Stomach (tissue), 9 donors: ENCODE results near the gene CACNA2D3. TPM values are rescaled to one million over a fixed set of nuclear protein-coding genes. Genes with fewer than 3 reads are reported as not detected.

Experiments used
- DNase-seq, 2 donors: peaks; one replicate each; pipeline versions ENCODE4 v3.0.0 to v3.0.0-alpha.2; 2013 to 2019
- H3K27ac ChIP-seq, 5 donors: fragments of 200-600 bp in 4 of 5; sonication (generic) in 4 of 5; one replicate each; pipeline ENCODE4 v1.5.1; 2013 to 2019; ENCODE audit warnings: mild to moderate bottlenecking in 1 of 5, moderate library complexity in 1 of 5
- H3K27me3 ChIP-seq, 3 donors: fragments of 200-600 bp; sonication (generic); one replicate each; pipeline ENCODE4 v1.5.1; 2017 to 2019; ENCODE audit warnings: mixed run types in 1 of 3
- H3K36me3 ChIP-seq, 4 donors: fragments of 200-600 bp; sonication (generic); 1 replicate in 3 of 4; 2 replicates in 1 of 4; pipeline ENCODE4 v1.5.1; 2016 to 2019
- H3K4me1 ChIP-seq, 4 donors: fragments of 200-600 bp; sonication (generic); one replicate each; pipeline ENCODE4 v1.5.1; 2016 to 2019
- H3K4me3 ChIP-seq, 4 donors: fragments of 200-600 bp; sonication (generic) in 3 of 4; one replicate each; pipeline ENCODE4 v1.5.1; 2016 to 2019; ENCODE audit warnings: mild to moderate bottlenecking in 1 of 4
- H3K9me3 ChIP-seq, 4 donors: fragments of 200-600 bp; sonication (generic); one replicate each; pipeline ENCODE4 v1.5.1; 2016 to 2019
- CTCF ChIP-seq, 7 experiments: fragments of 450-650 bp in 4 of 7; fragments of 200-600 bp in 3 of 7; sonication (generic) in 3 of 7; IDR thresholded peaks; one replicate each; pipeline ENCODE4 v1.5.1; 2016 to 2019; ENCODE audit warnings: antibody characterized with exemption in 7 of 7, control low read depth in 2 of 7, mild to moderate bottlenecking in 1 of 7
- EP300 ChIP-seq: sonication (generic); formaldehyde crosslinking; IDR thresholded peaks from one replicate; pipeline ENCODE4 v1.6.1; 2017; ENCODE audit warnings: antibody characterized with exemption
- POLR2A ChIP-seq, 4 donors: fragments of 450-650 bp; IDR thresholded peaks; one replicate each; pipeline ENCODE4 v1.6.1; 2016; ENCODE audit warnings: antibody characterized with exemption in 4 of 4, control low read depth in 2 of 4, mild to moderate bottlenecking in 1 of 4, moderate library complexity in 1 of 4
- POLR2AphosphoS5 ChIP-seq, 3 donors: sonication (generic); formaldehyde crosslinking; IDR thresholded peaks; one replicate each; pipeline ENCODE4 v1.6.1; 2016; ENCODE audit warnings: antibody characterized with exemption in 3 of 3
- WGBS, 5 donors: extraction: QIAGEN DNeasy Blood & Tissue Kit in 3 of 5; methylation state at CpG; one replicate each; pipeline versions ENCODE4 v1.1.5 to v1.1.7; 2013 to 2018; 5-methylcytosine and 5-hydroxymethylcytosine counted together
- intact Hi-C: fragments of 100-400 bp; cut with DNase I; formaldehyde crosslinking; loops from one replicate; pipeline ENCODE4 v1.15.1; 2023; ENCODE audit warnings: low total_unique reads
- polyA plus RNA-seq, 3 donors: library from polyadenylated mRNA; stranded (reverse); fragments of 200-250 nt; gene quantifications; one replicate each; pipeline ENCODE4 v1.2.3, GENCODE V29; 2013
- total RNA-seq, 5 donors: library from RNA; depleted of rRNA; stranded (reverse); fragments of >200 nt; gene quantifications; one replicate each; pipeline versions ENCODE4 v1.1.0 to v1.2.3, GENCODE V29; 2014 to 2016
- donor health status: healthy with polysubstance abuse.
- donor health status: Bipolar disorder and iron deficiency.
- donor health status: healthy.

CACNA2D3 gene
- total and polyA plus RNA-seq, 8 donors: 0.56 to 54.0 (median 2.9) TPM; not detected in 1

- 81 to 89% (median 87%) methylated on average over 6 of the region's 6 CpGs for WGBS, 5 donors
- Histone ChIP-seq H3K36me3 (no peaks in the 10 kb centered on the region), H3K4me3 (no peak overlapping the region), H3K27me3 (no peaks in the 10 kb centered on the region), H3K27ac (no peak overlapping the region), H3K4me1 (peaks cover 0 to 9% (median 2%) of the 10 kb centered on the region in 4 donors), H3K9me3 (peaks cover 0 to 7% (median 2%) of the 10 kb centered on the region in 4 donors)
- intact Hi-C loops: no loop called here
- no peak for TF ChIP-seq CTCF (IDR thresholded peaks at IDR 0.05)
- no peak for TF ChIP-seq POLR2A (IDR thresholded peaks at IDR 0.05)
- TF ChIP-seq EP300: no peak
- no peak for TF ChIP-seq POLR2AphosphoS5 (IDR thresholded peaks at IDR 0.05)
- no peak for DNase-seq
Observed at GRCh38 chr3:54531741-54532140, 409.4 kb downstream of the CACNA2D3 start.

- intact Hi-C loops: no loop called here
- 49 to 63% (median 63%) methylated on average over 4 of the region's 4 CpGs for WGBS, 5 donors
- Histone ChIP-seq H3K4me1 (no peaks in the 10 kb centered on the region), H3K27me3 (no peaks in the 10 kb centered on the region), H3K27ac (no peak overlapping the region), H3K4me3 (no peak overlapping the region), H3K36me3 (no peaks in the 10 kb centered on the region), H3K9me3 (no peaks in the 10 kb centered on the region)
- DNase-seq: no peak
- TF ChIP-seq POLR2A (IDR thresholded peaks at IDR 0.05) (no peak), CTCF (IDR thresholded peaks at IDR 0.05) (no peak), POLR2AphosphoS5 (IDR thresholded peaks at IDR 0.05) (no peak), EP300 (no peak)
Observed at GRCh38 chr3:54533856-54534255, 411.5 kb downstream of the CACNA2D3 start.

- intact Hi-C loops: no loop called here
Observed at GRCh38 chr3:54535619-54536018, 413.3 kb downstream of the CACNA2D3 start.

GRCh38 chr3:54536450-54536849 lies 414.1 kb downstream of the CACNA2D3 start:
- Histone ChIP-seq H3K27ac (no peak overlapping the region), H3K4me1 (no peaks in the 10 kb centered on the region), H3K27me3 (no peaks in the 10 kb centered on the region), H3K36me3 (no peaks in the 10 kb centered on the region), H3K4me3 (no peak overlapping the region), H3K9me3 (no peaks in the 10 kb centered on the region)
- intact Hi-C loops: no loop called here
- 44 to 63% (median 55%) methylated on average over 2 of the region's 2 CpGs for WGBS, 5 donors
- TF ChIP-seq CTCF (IDR thresholded peaks at IDR 0.05) (no peak), EP300 (no peak), POLR2AphosphoS5 (IDR thresholded peaks at IDR 0.05) (no peak)
- no peak for DNase-seq

More at GRCh38 chr3:54535619-54536018, 413.3 kb downstream of the CACNA2D3 start:
- no peaks in the 10 kb centered on the region for H3K4me1 ChIP-seq
- no peaks in the 10 kb centered on the region for H3K36me3 ChIP-seq
- H3K27ac ChIP-seq: no peak overlapping the region
- no peaks in the 10 kb centered on the region for H3K9me3 ChIP-seq
- WGBS, 5 donors: 43 to 69% (median 52%) methylated on average over 1 of the region's 1 CpG
- no peaks in the 10 kb centered on the region for H3K27me3 ChIP-seq
- no peak for DNase-seq
- H3K4me3 ChIP-seq: no peak overlapping the region
- TF ChIP-seq POLR2AphosphoS5 (IDR thresholded peaks at IDR 0.05): no peak
- no peak for TF ChIP-seq EP300
- TF ChIP-seq POLR2A (IDR thresholded peaks at IDR 0.05): no peak
- no peak for TF ChIP-seq CTCF (IDR thresholded peaks at IDR 0.05)
